HG02759 (cell line): ENCODE results near the gene DTNA.
"Not testable (repeated sequence)": the region's sequence is repeated elsewhere in the genome, so short reads cannot be mapped to it uniquely, and the experiment has no call there.

Source experiments
- ATAC-seq: cut with Tn5 transposase; IDR thresholded peaks from one replicate; pipeline ENCODE4 v1.9.1; 2021; ENCODE audit warnings: mild to moderate bottlenecking, moderate library complexity; ENCODE audit not compliant: unreplicated experiment

DTNA gene

DNA sequence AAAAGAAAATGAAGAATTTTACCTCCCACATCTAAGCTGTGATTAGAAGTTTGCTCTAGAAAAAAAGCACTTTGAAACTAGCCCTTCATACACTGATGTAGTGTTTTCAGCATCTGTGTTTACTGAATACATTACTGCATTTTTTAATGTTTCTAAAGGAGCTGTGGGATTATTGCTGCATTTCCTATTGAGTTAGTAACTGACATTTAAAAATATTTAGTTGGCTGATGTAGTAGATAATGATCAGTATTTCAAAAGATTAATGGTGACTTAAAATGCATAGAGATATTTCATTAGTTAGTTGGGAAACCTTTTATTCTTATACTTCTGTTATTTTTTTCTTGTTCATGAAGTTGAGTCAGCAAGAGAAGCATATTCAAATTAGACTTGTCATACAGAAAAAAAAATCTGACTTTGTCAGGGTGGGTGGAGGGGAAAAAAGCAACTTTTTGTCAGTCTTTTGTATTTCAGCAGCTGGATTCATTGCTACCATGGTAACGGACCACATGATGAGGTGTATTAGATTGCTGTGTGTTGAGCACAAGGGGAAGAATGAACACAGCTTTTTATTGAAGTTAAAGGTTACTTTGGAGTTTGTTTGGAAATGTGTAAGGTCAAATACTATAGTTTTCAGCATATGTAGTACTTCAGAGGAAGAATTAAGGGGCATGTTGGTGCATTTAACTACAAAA is at the start of gene DTNA:
DTNA (plus strand) TSS at position 549 of the 692 bp plus-strand sequence. CDS start 45,679 bp downstream, outside the sequence.
- no peak for ATAC-seq

DNA sequence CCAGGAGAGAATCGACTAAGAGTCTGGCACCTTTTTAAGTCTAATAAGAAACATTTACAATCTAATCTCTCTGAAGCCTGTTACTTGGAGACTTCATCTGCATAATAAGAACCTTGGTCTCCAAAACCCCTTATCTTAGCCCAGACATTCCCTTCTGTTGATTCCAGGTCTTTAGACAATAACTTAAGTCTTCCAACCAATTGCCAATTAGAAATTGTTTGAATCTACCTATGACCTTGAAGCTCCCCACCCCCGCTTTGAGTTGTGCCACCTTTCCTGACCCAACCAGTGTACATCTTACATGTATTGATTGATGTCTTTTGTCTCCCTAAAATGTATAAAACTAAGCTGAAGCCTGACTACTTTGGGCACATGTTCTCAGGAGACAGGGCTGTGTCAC is 49.5 kb upstream of the DTNA start:
- ATAC-seq: no peak

DNA sequence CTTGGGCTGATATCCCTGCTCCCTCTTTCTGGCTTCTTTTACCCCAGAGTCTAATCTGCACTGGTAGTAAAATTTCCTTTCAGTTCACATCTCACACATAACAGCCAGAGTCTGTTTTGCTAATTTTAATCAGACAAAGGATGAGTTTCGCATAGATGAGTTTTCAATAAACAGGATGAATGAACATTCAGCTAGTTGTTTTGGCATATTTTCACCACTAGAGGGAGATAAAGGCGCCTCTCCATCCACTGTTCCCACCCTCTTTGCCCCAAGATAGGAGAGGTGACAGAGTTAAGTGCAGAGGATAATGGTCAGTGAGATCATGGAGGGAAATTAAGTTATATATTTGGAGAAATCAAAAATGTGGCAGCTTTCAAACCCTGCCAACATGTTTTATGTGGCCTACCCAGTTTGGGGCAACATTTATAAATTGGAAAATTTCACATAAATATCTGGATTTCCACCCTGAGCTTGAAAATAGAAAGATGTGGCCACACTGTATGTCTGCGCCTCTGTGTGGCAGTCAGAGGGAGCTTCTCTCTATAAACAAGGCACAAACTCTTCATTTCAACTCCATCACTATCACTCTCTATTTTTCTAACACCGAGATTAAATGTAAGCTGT is 48.5 kb upstream of the DTNA start:
- peak; percentile 91 for ATAC-seq

DNA sequence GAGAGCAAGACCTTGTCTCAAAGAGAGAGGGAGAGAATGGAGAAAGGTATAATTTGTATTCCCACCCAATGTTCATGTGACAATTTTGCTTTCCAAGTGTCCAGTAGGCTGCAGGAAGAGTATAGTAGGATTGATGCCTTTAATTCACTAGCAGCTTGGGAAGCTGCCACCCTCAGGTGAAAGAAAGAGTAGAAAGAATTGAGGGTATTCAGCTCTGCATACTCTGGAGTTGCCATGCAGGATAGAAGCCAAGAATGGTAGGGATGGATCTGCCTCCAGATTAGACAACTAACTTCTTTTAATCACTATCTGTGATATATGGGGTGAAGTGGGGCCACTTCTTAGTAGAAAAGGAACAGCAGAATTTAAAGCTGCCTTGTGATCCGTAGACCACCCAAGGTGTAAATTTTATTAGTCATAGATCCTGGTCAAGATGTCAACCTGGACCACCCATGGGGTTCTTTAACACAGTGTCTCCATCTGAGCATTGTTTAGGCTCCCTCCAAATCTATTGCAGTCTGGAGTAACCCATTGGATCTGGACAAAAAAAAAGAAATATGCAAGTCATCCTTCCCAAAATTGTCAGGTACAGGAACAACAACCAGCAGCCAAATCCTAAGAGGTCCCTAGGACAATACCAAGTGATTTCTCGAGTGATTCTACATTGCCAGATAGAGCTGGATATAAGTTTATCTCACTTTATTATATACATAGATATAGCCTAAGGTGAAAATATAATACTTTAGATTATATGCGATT is 33.1 kb upstream of the DTNA start:
- ATAC-seq: no peak

DNA sequence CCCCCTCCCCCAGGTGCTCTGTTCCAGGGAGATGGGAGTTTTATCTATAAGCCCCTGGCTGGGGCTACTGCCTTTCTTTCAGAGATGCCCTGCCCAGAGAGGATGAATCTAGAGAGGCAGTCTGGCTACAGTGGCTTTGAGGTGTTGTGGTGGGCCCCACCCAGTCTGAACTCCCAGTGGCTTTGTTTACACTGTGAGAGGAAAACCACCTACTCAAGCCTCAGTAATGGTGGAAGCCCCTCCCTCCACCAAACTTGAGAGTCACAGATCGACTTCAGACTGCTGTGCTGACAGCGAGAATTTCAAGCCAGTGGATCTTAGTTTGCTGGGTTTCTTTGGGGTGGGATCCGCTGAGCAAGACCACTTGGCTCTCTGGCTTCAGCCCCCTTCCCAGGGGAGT is 20.3 kb upstream of the DTNA start:
- not testable (repeated sequence) for ATAC-seq

DNA sequence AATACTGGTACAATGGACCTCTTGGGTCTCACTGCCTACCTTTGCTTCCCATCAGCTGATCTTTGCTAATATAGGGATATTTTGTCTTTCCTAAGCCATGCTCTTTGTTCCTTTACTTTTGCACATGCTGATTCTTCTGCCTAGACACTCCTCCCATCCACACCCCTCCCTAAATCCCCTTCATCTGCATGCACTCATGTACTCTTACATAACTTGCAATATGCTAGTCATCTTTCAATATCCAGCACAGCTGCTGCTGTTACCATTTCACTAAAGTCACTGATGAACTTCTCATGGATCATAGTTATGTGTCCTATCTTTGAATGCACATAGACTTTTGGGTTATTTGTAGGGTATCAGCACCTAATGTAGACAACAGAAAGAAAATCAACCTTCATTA is 18.5 kb upstream of the DTNA start:
- no peak for ATAC-seq

DNA sequence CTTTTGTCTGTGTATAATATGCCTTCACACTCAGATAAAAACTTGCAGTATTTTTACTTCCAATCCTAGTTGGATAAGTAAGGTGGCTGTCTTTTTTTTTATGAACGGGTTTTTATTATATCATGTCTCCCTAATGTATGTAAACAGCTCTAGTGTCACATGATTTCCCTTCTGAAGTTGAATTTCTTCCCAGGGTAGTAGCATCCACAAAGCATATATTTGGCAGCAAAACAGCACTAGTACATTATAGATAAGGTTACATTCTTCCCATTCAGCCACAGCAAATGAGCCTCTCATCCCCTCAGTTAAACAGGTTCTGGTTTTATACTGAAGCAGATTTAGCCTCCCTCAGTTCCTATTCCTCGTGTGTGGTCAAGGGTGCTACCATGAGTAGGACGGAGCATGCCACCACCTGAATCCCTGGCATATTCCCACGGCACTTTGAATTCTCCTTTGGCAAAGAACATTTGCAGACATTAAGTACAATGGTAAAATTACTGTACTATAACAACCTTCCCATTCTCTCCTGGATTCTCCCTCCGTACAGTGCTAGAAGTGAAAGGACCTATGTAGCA is 15.4 kb upstream of the DTNA start:
- ATAC-seq: no peak

DNA sequence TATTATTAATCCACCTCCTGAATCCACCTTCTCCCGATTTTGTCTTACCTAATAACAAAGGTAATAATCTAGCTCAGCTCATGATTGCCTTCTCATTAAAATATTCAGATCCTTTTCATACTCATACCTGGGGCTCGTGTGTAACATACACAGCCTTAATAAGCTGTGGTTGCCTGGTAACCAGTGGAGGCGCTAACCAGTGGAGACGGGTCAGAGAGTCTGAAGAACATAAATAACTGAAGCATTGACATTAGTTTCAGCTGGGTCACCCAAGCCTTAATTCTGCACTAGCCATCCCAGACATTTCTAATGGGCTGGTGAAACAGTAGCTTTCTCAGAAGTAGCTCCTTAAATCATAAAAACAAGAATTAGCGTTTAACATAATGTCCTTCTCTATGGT is 14.8 kb upstream of the DTNA start:
- ATAC-seq: no peak

DNA sequence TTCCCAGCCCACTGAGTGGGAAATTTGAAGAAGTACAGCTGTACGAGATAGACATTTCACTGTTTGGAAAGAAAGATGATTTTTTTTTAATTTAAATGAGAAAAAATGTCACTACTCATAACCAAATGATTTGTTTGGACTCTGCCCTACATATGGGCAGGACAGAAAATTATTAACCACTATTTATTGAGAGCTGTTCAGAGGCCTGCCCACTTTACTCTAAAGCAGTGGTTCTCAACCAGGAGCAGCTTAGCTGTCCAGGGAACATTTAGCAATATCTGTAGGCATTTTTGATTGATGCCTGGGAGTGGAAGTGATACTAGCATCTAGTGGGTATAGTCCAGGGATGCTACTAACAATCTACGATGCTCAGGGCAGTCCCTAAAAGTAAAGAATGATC is 13.4 kb upstream of the DTNA start:
- no peak for ATAC-seq

DNA sequence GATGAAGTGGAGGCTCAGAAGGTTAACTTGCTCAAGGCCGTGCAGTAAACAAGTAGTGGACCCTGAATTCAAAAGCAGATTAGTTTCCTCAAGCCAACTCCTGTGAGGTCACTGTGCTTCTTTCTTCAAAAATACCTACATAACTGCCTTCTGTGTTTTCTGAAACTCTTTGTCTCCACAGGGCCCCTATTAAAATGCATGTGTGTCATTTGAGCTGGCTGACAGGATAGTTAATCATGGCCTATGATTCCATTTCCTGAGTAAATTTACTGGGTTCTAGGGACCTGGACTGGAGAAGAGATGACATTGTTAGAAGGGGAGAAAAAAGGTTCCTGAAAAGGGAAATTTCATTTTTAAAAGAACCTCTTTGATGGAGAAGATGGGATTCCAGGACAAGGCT is 12.9 kb upstream of the DTNA start:
- no peak for ATAC-seq

DNA sequence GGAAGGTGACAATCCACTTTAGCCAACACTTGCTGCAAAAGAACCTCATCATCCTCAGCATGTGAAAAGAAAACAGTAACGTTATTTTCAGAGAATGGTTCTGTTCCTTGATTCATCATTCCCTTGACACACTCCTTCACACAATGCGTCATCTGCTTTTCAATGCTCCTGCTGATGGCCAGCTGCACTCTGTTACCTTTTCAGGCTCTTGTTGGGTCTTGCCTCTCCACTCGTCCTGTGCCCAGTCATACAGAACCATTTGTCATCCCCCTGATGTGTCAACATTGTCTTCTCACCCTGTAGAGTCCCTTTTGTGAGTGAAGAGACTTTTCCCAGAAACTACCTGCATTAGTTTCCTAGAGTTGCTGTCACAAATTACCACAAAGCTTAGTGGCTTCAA is 12.2 kb upstream of the DTNA start:
- ATAC-seq: no peak

DNA sequence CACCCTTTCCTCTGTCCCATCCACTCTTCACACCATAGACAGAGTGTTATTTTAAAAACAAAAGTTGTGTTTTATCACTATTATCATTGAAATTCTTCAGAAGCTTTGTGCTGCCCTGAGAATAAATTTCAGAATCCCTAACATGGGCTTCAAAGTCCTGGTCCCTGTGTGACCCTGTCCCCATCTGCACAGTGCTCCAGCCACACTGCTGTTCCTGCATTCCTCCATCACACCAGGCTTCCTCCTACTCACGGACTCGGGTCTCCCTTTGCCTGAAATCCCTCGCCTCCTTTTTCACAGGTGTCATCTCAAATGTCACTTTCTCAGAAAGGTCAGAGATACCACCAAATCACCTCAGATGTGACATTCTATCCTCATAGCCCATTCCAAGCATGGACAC is 8.2 kb upstream of the DTNA start:
- no peak for ATAC-seq

DNA sequence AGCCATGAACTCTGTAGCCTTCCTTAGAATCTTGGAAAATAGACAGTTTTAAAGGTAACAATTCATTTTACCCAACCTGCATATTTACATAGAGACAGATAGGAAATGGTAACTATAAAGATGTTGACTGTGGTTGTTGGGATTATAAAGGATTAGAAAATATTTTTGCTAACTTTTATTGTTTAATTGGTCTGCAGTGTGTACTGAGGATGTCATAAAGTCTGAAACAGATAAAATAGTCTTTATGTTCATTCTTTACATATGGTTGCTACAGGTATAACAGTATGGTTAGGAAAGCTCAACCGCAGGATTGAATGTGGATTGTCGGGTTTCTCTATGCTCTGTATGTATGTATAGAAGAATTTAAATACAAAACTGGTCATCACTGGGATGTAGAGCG is 7.3 kb upstream of the DTNA start:
- no peak for ATAC-seq

DNA sequence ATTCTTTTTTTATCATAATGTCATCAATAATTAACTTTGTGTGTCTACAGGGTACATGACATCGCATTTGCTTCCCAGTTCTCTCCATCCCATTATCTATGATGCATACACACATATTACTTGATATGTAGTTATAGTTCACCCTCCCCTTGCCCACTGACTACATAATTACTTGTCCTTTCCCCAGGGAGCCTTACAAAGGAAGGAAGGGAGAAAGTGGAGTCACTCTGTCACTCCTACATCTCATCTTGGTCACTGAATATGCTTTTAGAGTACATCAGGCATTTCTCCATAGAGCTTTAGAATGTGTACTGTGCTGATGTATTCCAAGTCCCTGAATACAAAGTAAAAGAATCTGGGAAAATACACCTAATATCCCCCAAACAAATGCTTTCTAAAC is 6.0 kb upstream of the DTNA start:
- no peak for ATAC-seq

DNA sequence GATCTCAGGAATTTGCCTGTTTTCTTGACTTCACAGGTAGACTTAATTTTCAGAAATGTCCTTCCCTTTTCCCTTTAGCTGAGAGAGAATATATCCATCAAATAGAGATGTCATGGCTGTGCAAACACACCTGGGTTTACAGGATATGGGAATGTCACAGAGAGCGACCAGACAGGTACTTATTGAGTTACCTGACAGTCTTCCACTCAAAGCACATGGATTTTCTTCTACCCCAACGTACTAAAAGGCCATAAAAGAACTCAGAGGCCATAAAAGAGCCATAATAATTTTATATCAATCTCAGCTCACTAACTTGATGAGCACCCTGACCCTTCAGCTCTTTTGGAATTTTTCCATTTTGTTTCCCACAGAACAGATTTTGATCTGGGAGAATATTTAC is 5.3 kb upstream of the DTNA start:
- no peak for ATAC-seq

DNA sequence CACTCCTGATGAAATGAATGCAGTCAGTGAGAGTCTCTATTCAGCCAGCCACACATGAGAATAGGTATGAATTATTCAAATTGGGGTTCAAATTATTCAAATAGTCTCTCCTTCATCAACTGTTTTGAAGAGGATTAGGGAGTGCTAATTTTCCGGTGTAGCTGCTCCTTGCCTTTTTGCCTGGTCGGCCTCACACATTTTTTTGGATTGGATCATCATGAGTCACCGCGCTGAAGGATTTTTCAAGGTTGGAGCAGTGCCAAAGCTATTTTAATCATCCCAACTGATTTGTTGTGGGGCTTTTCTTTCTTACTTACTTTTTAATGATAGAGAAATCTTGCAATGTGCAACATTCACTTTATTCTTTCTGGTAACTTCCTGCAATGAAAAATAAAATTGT is 2.4 kb upstream of the DTNA start:
- no peak for ATAC-seq

DNA sequence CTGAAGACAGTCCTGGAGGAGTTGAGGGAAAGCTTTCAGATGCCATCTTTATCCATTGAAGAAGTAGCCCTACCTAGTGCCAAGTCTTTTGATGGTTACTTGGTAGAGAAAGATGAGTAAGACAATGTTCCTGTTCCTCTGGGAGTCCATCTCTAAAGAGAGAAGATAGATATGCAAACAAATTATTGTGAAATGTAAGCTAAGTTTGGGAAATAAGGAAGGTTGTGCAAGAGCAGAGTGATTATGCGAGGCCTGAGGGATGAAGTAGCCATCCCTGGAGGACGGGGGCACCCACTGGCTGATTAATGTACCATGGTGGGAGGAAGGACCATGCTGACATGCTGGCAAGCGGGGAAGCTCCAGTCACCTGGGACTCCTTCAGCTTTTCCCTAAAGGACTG is 994 bp upstream of the DTNA start:
- ATAC-seq: no peak

DNA sequence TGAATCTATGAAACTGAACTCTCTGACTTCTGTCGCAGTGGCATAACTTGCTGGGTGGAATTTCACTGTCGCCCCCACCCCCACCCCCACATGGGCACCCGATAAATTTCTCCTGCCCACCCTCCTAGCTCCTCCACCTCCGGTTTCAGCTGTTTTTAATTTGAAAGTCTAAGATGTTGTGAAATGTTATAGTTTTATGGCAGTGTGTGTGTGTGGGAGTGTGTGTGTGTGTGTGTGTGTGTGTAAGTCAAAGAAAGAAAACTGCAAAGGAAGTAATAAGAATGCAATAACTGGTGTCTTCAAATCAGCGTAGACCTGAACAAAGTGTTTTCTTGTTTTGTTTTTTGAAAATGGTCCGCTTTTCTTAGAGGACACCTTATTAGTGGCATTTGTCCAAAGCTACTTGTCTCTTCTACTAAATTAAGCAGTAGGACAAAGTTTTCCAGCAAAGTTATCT is 388 bp downstream of the DTNA start:
- ATAC-seq: no peak

DNA sequence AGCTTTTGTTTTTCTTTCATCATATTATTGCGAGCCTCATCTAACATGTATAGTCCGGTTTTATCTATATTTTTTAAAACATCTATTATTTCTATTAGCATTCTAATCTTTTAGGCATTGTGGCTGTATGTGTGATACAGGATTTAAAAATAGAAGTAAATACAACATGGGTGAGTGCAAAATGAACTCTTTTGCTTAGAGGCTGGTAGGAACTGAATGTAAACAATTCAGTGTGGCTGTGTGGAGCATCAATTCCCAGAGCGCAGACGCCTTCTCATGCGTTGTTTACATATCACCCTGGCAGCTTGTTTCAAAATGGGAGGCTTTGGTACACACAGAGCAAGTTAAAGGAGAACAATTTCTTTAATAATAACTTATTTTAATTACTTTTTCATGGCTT is 836 bp downstream of the DTNA start:
- no peak for ATAC-seq

DNA sequence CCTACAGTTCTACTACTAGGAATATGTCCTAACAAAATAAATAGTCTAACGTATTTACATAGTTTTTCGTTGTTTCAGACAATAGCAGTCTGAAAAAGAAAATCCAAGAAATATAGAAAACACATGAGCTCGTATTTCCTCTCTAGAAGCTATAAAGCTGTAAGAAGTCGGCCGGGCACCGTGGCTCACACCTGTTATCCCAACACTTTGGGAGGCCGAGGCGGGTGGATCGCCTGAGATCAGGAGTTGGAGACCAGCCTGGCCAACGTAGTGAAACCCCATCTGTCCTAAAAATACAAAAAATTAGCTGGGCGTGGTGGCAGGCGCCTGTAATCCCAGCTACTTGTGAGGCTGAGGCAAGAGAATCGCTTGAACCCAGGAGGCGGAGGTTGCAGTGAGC is 6.0 kb downstream of the DTNA start:
- not testable (repeated sequence) for ATAC-seq

DNA sequence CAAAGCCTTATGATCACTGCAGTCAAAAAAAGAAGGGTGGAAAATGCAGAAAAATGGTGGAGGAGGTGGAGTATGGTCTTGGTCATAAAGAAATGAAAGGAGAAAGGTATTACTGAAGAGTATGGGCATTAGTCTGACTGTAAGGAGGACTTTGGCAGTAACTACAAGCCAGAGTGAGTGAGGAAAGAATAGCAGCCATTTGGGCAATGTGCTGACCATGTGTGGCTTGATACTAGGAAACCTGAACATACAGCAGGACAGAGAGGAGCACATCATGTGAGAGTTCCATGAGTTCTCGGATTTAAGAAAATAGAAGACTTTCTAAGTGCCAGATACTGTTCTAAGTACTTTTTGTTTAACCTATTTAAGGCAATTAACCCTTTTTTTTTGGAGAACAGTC is 8.5 kb downstream of the DTNA start:
- ATAC-seq: no peak

DNA sequence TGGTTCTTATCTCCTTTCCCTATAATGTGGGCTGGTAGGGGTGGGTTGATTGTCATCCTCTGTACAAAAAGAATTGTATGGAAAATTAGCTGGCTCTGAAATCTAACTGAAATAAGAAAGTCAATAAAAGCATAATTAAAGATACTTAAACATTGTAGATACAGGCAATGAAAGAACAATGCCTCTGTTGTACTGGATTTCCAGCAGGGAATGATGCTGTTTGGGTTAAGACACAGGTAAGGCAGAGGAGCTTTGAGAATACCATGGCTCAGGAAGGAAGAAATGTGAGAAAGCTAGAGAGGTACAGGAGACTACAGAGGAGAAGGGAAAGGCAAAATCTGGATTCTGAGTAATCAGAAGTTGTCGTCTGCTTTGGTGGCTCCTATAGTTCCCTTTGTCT is 10.1 kb downstream of the DTNA start:
- ATAC-seq: no peak
